Right renal pelvis (tissue), 4 donors: ENCODE results near the gene FUBP3. TPM values are rescaled to one million over a fixed set of nuclear protein-coding genes. Genes with fewer than 3 reads are reported as not detected.

Source experiments
- DNase-seq, 4 donors: peaks; one replicate each; pipeline ENCODE4 v3.0.0-alpha.2; 2013; ENCODE audit warnings: low read depth in 4 of 4, low spot score in 3 of 4, missing footprints in 1 of 4
- polyA plus RNA-seq, 4 donors: library from polyadenylated mRNA; unstranded; fragments of 120-200 nt; gene quantifications; one replicate each; pipeline ENCODE4 v1.2.1, GENCODE V29; 2013; ENCODE audit not compliant: insufficient read length in 4 of 4

FUBP3 gene
- polyA plus RNA-seq, 4 donors: 83.5 to 88.3 (median 85.3) TPM

DNA sequence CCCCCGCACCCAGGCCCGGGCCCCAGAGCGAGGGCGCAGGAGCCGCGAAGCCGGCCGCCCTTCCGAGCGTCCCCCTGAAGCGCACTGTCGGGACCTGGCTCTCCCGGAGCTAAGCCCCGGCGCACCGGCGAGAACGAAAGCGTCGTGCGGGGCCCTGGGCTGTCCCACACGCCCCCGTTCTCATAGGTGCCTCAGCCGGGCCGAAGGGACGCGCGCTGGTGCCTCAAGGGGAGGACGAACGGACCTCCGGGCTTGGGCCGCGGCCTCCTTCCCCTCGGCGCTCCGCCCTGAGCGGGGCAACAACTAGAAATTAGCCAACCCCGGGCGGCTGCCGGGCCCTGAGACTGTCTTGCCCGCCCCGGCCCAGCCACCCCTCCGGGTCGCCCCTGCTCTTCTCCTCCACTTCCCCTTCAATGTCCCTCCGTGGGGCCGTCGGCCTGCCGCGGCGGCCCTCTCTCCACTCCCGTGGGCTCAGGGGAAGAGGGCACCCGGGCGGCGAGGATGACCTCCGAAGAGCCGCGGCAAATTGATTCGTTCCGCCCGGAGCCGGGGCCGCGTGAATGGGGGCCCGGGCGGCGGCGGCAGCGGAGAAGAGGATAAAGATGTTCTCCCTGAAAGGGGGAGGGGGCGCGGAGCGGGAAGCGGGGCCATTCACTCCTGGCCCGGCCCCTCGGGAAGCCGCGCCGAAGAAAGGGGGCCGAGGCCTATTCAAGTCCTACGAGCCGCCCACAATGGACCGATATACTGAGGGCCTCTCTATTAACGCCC is 81.5 kb downstream of the FUBP3 start:
- DNase-seq: no peak

DNA sequence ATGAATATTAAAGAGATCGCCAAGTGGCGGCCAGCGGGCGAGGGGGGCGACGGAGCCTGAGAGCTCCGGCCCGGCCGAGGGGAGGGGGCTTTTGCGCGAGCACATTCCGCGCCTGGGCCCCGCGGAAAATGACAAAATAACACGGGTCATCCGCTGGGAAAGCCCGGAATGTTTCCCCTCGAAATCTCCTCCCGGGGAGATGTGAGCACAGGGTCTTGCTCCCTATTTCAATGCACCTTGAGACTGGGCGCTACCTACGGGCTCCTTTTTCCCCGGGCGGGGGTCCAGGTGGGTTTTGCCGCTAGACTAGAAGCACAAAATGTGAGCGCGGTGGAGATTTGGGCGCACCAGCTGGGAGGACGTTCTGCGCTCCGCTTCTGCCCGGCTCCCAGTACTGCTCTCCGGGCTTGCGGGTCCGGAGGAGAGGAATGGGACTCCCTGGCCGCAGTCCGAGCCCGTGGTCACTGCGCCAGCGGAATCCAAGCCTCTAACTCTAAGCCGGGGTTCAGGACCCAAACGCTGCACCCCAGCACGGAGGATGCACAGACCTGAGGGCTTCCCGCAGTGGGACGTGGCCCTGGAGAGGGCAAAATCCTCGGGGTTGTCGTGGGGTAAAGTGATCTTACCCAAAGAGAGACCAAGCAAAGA is 82.2 kb downstream of the FUBP3 start:
- no peak for DNase-seq

DNA sequence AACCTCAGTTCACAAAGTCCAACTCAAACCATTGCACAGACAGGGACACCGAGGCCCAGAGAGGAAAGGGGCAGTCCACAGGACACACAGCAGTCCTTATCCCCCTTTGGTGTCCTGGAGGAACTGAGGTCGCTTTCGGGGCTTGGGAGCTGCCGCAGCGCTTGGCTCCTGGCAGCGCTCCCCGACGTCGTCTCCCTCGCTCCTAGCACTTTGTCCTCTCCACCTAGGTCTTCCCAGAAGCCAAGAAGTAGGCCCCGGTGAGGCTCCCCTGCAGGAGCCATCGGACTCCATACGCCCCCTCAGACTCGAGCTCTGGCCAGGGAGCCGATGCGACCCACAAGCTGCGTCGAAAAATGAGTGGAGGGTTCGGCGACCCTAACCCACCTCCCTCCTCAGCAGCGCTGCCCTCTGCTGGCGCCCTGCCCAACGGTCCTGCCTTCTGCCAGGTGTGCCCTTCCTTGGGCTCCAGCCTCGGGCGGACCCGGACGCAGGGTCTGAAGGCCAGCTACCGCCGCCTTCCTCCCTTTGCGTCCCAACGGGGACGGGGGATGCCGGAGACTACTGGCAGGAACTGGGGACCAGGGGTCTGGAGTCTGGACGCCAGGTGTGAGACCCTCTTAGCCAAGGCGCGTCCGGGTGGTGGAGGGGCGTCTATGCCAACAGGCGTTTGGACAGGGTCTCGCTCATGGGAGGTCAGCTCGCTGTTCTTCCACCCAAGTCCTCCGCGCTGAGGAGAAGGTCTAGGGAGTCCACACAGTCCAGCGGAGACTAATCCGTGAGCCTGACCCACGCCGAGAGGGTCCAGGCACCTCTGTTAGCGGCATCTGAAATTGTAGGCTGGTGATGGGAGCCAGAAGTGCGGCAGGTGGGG is 83.0 kb downstream of the FUBP3 start:
- DNase-seq: no peak

DNA sequence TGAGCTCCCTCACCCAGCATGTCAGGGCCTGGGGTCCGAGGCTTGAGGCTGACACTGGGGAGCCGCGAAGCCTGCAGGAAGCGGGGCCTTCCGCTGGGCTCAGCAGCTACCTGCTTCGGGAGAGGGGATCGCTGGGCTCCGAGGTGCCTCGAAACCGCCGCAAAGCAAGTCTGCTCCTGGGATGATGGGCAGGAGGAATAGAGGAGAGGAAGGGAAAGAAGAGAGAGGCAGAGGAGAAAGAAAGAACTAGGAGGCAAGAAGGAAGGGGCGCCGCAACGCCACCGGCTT is 83.5 kb downstream of the FUBP3 start:
- DNase-seq: no peak

DNA sequence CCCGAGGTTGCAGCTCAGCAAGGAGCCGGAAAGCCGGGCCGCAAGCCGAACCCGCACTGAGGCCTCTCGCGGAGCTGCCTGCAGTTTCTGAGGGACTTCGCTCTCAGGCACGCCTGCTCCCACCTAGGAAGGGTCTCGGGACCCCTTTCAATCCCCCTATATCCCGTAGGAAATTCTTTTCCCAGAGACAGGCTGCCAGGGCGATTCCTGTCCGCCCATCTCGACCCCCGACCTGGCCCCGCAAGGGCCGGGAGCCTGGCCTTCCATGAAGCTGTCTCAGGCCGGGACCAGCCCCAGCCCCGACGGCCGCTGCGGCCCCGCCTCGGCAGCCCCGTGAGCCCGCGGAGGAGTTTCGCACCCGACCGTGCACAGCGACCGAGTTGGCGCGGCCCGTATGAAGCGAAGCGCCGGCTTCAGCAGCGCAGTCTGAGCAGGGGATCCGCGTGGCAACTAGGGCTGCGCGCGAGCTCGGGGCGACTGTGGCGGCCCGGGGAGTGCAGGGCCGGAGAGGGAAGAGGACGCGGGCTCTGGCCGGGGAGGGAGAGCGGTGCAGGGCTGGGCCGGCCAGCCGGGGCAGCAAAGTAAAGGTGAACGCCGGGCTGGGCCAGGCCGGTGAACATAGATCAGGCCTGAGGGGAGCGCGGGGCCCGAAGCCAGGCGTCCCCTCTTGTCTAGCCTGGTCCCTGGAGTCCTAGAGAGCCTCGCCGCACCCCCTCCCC is 84.0 kb downstream of the FUBP3 start:
- DNase-seq: no peak

DNA sequence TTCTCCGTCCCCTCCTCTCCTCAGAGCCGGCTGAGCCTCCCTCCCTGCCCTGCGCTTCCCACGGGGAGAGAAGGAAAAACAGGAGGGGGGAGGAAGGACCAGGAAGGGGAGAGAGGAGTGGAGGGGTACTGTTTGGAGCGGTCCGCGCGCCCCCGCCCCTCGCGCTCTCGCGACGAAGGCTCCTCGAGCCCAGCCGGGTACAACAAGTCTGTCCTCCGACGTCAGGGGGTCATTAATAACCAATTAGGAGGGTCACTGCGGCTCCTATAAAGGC is 84.5 kb downstream of the FUBP3 start:
- DNase-seq: no peak

DNA sequence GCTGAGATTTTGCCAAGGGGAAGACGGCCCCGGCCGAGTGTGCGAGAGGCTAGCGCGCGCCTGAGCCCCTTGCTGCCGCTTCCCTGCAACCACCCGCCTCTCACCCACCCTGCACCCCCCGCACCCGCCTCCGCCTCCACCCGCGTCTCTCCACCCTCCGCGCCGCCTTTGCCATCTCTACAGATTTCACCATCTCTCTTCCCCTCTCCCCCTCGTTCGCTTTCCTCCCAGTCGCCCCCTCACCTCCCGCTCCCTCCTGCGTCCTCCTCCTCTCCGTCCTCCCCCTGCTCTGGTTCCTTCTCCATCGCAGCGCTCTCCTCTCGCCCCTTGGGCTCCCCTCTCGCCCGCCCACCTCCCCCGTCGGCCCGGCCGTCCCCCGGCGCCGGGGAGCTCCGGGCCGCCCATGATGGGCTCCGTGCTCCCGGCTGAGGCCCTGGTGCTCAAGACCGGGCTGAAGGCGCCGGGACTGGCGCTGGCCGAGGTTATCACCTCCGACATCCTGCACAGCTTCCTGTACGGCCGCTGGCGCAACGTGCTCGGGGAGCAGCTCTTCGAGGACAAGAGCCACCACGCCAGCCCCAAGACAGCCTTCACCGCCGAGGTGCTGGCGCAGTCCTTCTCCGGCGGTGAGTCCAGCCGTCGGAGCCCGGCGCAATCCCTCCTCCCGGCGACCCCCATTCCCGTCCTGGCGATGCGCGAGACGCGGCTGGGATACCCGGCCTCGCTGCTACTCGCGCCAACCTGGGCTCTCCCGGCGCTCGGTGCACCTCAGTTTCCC is 85.1 kb downstream of the FUBP3 start, which contains the start of gene PRDM12:
Gene PRDM12, plus strand, starts transcription at position 344 of the 778 bp plus-strand sequence. Its CDS starts 60 bp downstream, at position 404.
- no peak for DNase-seq

DNA sequence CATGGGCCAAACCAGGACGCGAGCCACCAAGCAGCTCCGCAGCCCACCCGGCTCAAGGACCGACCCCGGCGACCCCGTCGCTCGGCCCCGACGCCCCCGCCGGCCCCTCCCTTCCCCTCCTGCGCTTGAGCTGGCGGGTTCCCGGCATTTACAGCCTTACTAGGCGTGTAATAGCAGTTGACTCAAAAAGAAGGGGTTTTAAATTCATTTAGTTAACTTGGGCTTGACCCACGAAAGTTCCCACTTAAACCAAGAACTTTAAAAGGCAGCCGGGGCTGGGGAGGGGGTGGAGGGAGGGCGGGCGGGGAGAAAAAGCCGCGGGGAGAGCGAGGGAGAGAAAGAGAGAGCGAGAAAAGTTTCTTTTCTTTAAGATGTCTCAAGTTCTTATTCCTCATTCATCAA is 85.7 kb downstream of the FUBP3 start:
- no peak for DNase-seq

DNA sequence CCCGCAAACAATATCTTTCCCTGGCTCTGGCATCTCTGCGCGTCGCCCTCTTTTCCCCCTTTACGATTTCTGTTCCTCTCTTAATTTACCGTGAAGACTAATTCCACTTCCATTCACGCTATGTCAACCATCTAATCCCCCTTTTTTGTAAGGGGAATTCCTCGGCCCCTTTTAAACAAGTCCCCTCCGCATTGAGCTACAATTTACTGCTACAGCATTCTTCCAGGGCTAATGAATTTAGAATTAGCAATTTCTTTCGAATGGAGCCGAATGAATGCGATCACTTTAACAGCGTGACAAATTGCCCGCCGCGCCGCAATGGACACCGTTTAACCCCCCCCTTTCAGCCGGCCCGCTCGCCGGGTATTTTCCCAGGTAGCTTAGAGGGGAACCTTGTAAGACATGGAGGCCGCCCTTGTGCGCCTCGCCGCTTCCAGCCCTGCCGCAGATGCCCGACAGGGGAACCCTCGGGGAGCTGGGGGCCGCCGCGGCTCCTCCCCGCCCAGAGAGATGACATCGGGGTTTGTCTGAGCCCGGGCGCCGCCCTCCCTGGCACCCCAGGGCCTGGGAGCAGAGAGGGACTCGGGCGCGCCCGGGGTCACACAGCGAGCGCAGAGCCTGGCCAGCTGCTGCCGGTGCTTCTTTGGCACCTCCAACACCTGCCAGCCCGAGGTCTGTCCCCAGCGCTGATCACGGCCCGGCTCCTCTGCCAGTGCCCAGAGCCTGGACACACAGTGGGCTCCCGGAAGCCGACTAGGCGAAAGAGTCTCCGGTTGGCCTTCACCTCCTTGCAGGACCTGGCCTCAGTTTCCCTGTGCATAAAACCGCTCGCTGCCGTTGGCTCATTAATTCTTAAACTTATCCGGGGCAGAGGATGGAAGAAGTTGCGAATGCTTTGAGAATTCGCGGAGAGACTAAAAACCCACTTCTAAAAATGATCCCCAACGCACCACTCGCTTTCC is 86.3 kb downstream of the FUBP3 start:
- no peak for DNase-seq

DNA sequence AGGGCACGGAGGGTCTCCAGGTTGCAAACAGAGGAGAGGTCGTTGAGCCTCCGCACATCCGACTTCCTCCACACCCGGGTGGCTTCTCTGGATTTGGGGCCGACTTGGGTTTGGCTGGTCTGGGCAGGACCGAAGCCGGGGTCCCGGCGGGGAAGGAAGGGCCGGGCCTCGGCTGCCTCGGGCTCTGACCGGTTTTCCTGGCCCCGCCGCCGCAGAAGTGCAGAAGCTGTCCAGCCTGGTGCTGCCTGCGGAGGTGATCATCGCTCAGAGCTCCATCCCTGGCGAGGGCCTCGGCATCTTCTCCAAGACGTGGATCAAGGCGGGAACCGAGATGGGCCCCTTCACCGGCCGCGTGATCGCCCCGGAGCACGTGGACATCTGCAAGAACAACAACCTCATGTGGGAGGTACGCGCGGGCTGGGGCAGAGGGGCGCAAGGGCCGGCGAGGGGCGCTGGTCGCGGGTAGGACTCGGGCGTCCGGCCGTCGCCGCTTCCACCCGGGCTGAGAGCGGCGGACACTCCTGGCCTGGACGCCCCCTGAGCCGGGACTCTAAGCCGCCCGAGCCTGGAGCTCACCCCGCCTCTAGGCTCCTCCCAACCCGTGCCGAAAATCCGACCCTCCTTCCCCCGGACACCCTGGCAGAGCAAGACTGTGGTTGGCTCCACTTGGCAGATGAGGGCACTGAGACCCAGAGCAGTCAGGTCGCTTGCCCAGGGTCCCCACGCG is 87.2 kb downstream of the FUBP3 start:
- no peak for DNase-seq

DNA sequence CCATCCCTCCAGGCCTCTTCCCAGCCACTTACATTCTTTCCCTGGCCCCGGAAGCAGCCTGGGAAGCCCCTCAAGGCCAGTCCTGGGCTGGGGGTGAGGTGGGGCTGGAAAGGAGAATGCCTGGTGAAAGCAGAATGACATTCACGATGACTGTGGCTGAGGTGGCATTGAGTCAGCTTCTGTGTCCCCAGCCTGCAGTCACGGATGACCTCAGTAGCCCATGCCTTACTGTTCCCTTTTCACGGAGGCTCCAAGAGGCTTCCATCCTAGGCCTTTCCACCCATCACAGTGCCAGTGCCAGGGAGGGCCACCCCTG is 87.7 kb downstream of the FUBP3 start:
- DNase-seq: no peak

DNA sequence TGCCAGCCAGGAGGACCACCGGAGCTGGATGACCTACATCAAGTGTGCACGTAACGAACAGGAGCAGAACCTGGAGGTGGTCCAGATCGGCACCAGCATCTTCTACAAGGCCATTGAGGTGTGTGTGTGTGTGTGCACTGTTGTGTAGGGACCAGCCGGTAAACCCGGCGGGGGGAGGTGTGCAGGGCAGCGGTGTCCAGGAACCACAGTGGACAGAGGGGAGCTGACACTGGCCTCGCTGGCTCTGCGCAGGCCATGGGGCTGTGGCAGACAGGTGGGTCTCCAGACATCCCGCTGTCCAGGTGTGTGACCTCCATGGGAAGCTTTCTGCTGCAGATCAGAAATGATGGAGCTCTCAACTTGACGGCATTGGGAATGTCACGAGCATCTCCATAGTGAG is 88.8 kb downstream of the FUBP3 start:
- no peak for DNase-seq

DNA sequence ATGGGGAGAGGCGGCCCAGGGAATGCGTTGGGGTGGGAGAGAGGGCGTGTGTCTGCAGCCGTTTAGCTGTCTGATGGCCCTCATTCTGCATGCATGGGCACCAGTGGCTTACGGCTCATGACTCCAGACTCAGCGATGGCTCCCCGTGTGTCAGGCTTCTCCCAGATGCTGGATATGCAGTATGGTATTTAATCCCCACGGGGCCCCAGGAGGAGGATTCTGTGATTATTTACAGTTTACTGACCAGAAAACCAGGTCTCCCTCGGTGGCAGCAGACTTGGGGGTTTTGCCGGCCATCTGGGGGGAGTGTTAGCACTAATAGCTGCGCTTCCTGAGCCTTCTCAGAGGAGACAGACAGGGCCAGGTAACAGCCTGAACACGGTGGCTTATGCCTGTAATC is 89.3 kb downstream of the FUBP3 start:
- DNase-seq: no peak

DNA sequence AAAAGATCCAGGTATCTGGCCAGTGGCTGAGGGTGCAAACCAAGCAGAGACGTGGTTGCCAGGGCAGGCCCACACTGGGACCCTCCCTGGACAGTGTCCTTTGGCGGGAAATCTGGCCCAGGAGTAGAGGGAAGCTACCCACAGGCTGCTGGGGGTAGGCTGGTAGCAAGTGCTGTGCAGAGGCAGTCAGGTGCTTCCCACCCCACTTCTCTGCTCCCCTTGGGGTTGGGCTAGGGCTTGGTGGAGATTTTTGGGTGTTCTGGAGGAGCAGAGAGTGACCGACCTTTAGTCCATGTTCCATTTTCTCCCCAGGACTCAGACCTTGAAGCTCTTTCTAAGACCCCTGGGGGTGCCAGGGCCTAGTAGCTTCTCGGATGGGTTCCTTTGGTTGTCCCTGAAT is 90.6 kb downstream of the FUBP3 start:
- DNase-seq: no peak

DNA sequence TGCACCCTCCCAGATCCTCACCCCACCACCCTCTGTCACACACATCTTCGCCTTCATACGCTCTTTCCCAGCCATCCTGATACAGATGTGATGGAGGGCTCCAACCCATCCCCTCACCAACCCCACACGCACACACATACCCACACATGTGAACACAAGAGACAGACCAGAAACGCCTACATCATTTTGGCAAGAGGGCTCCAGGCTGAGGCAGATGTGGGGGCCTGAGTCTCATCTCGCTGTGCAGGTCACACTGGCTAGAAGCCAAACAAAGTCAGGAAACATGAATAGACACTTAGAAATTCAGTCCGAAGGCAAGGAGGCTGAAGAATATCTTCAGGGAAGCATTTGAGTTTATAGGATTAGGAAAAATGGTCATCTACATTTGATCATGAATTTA is 91.3 kb downstream of the FUBP3 start:
- no peak for DNase-seq

DNA sequence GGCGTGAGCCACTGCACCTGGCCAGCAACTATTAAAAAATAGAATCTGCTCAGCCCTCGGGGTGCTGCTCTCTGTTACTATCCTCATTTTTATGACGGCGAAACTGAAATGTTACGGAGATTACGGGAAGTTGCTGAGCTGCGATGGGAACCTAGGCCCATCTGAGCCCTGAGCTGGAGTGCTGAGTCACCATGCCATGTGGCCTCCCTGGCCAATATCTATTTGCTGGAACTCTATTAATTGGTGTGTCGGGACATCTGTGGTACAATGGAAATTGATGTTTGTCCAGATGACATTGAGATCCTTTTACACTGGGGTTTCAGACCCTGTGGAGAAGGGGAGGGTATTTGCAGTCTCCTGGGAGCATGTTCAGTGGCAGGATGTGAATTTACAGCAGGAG is 93.1 kb downstream of the FUBP3 start:
- no peak for DNase-seq

DNA sequence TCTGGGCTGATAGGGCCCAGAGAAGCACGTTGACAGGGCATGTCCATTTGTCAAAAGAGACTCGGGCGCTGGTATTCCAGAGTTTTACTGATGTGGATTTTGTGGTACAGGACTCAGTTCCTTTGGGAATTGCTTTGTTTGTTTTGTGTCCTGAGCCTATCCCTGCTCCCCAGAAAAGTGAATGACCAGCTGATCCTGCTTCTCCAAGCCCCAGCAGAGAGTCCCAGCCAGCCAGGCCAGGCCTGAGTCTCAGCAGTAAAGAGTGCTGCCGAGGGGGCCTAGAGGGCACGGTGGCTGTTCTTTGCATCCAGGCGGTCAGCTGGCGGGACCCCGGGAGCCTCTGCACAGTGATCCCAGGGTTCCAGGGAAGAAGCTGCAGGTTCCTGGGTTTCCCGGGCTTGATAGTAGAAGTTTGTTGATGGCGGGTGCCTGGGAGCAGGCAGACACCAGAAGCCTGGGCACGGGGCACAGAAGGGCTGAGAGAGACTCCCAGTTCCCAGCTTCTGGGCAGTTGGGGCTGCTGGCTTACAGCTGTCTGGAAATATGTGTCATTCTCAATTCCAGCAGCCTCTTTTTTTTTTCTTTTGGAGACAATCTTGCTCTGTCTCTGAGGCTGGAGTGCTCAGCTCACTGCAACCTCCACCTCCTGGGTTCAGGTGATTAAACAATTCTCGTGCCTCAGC is 93.7 kb downstream of the FUBP3 start:
- DNase-seq: no peak

DNA sequence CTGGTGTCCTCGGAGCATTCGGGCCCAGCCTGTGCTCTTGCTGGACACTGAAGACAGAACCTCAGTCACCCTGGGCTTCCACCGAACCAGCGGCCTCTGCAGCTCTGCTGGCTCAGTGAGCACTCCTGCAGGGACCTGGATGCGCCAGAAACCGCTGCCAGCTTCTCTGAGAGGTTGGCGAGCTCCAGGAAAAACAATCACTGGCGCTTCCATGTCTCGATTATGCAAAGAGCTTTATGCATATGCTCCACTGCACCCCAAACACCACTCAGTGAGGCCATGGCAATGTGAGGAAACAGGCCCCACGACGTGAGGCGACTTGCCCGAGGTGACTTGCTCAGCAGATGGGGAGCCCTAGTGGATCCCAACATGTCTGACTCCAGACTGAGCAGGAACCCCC is 96.0 kb downstream of the FUBP3 start:
- DNase-seq: no peak
